ENCODE data around the gene F13B. TPM values are rescaled to one million over a fixed set of nuclear protein-coding genes. Genes with fewer than 3 reads are reported as not detected.
"Not testable (repeated sequence)": the region's sequence is repeated elsewhere in the genome, so short reads cannot be mapped to it uniquely, and the experiment has no call there.

F13B gene
- total RNA-seq, 4 donors from 2014 or later, result not detected

DNA sequence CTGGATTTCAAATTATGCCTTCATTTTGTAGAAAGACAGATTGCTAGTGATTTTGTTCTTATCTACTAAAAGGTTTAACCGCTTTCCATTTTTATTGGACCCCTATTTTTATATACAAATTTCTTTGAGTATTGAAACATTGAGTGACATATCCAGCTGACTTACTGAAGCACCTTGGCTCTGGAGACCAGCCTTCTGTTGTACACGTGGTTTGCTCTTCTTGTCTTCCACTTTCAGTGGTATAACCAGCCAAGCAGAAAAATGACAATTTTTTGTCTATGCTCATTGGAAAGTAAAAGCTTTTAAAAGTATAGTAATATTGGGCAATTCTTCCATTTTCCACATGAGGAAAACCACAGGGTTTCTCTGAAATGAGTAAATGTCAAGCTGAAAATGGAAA is 4.4 kb downstream of the F13B start:
- intact Hi-C loops (cut with DNase I), result no loop called here
- no peak overlapping the region for H3K4me3 ChIP-seq
- H3K36me3 ChIP-seq, result no peaks in the 10 kb centered on the region
- no peaks in the 10 kb centered on the region for H3K9me3 ChIP-seq
- no peaks in the 10 kb centered on the region for H3K4me1 ChIP-seq
- WGBS, 2 donors, result 53 to 58% methylated on average over 2 of the region's 2 CpGs
- no peak for DNase-seq
- no peaks in the 10 kb centered on the region for H3K27me3 ChIP-seq
- H3K27ac ChIP-seq, result no peak overlapping the region
- TF ChIP-seq, protein P1, sequence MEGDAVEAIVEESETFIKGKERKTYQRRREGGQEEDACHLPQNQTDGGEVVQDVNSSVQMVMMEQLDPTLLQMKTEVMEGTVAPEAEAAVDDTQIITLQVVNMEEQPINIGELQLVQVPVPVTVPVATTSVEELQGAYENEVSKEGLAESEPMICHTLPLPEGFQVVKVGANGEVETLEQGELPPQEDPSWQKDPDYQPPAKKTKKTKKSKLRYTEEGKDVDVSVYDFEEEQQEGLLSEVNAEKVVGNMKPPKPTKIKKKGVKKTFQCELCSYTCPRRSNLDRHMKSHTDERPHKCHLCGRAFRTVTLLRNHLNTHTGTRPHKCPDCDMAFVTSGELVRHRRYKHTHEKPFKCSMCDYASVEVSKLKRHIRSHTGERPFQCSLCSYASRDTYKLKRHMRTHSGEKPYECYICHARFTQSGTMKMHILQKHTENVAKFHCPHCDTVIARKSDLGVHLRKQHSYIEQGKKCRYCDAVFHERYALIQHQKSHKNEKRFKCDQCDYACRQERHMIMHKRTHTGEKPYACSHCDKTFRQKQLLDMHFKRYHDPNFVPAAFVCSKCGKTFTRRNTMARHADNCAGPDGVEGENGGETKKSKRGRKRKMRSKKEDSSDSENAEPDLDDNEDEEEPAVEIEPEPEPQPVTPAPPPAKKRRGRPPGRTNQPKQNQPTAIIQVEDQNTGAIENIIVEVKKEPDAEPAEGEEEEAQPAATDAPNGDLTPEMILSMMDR (IDR thresholded peaks at IDR 0.05), result no peak
- no peak for TF ChIP-seq POLR2A (IDR thresholded peaks at IDR 0.05)

DNA sequence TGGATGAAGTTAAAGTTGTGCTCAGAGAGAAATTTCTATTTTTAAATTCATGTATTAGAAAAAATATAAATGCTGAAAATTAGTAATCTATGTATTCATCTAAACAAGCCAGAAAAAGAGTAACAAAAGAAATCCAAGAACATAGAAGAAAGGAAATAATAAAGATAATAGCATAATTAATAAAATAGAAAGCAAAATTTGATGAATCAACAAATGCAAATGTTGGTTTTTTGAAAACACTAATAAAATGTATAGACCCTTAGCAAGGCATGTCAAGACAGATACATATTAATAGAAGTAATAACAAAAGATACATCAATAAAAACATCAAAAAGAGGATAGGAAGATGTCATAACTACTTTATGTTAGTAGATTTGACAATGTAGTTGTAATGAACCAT is 18.0 kb downstream of the F13B start:
- H3K9me3 ChIP-seq, result no peaks in the 10 kb centered on the region
- no peak for DNase-seq
- no peak overlapping the region for H3K4me3 ChIP-seq
- H3K4me1 ChIP-seq, result no peaks in the 10 kb centered on the region
- TF ChIP-seq, protein P1 (IDR thresholded peaks at IDR 0.05), result no peak
- no peak for TF ChIP-seq POLR2A (IDR thresholded peaks at IDR 0.05)
- no peaks in the 10 kb centered on the region for H3K36me3 ChIP-seq
- no peaks in the 10 kb centered on the region for H3K27me3 ChIP-seq
- no peak overlapping the region for H3K27ac ChIP-seq
- intact Hi-C loops (cut with DNase I), result no loop called here

DNA sequence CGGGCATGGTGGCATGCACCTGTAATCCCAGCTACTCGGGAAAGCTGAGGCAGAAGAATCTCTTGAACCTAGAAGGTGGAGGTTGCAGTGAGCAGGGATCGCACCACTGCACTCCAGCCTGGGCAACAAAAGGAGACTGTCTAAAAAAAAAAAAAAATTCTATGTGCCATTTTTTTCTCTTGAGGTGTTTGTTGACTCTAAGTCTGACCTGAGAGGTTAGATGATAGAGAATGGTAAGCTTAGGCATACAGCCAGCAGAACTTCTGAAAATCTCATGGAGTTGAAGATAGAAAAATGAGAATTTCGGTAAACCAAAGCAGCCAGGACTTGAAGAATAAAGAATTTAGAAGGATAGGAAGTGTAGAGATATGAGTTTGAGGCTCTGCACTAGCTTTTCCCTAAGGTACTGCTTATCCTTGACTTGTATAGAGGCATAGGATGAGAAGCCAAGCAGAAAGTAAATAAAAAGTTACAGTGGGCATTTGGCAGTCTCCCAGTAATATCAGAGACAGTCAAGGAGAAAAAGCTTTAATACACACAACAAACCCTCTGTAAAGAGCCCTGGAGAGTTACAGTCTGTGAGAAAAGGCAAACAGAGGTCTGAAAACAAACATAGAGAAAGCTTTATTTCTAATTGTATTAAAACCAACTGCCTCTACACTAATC is 24.3 kb downstream of the F13B start:
- TF ChIP-seq, protein P1 (IDR thresholded peaks at IDR 0.05), result no peak
- TF ChIP-seq POLR2A (IDR thresholded peaks at IDR 0.05), result no peak
- 58 to 59% methylated on average over 4 of the region's 4 CpGs for WGBS, 2 donors
- H3K9me3 ChIP-seq, result no peaks in the 10 kb centered on the region
- intact Hi-C loops (cut with DNase I), result no loop called here
- no peaks in the 10 kb centered on the region for H3K36me3 ChIP-seq
- no peak overlapping the region for H3K27ac ChIP-seq
- no peaks in the 10 kb centered on the region for H3K27me3 ChIP-seq
- H3K4me3 ChIP-seq, result no peak overlapping the region
- no peaks in the 10 kb centered on the region for H3K4me1 ChIP-seq
- DNase-seq, result no peak

DNA sequence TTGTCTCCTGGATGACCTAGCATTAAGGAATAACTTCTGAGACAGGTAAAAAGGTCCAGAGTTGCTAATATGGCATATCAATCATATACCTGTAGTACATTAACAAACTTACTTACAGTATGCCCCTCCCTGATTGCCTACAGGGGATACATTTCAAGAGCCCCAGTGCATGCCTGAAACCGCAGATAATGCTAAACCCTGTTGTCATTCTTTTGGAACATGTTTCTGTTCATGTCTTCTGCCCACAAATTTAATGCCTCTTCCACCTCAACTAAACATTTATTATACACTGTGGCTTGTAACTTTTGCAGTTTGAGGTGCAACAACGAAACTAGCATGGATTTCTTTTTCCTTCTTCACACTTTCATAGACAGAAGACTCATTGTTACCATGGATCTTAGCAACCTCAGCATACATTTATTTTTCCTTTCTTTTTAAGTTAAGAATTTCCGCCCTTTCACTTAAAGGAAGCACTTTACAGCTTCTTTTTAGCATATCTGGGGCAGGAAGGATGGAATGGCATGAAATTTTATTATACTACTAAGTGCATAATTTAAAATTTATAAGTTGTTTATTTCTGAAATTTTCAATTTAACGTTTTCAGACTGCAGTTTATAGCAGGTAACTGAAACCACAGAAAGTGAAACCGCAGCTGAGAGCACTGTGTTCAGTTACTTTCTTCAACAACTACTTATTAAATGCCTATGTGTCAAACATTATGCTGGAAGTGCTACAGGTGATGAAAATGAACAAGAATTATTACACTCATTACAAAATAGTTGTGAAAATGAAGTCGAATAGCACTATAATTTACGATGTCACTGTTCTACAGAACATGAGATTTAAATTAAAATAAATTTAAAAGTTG is 25.3 kb downstream of the F13B start:
- no peaks in the 10 kb centered on the region for H3K36me3 ChIP-seq
- intact Hi-C loops (cut with DNase I), result no loop called here
- no peaks in the 10 kb centered on the region for H3K9me3 ChIP-seq
- 61 to 62% methylated on average over 7 of the region's 7 CpGs for WGBS, 2 donors
- H3K27me3 ChIP-seq, result no peaks in the 10 kb centered on the region
- no peak overlapping the region for H3K4me3 ChIP-seq
- TF ChIP-seq, protein P1 (IDR thresholded peaks at IDR 0.05), result no peak
- no peak for TF ChIP-seq POLR2A (IDR thresholded peaks at IDR 0.05)
- no peaks in the 10 kb centered on the region for H3K4me1 ChIP-seq
- H3K27ac ChIP-seq, result no peak overlapping the region
- DNase-seq, result no peak

DNA sequence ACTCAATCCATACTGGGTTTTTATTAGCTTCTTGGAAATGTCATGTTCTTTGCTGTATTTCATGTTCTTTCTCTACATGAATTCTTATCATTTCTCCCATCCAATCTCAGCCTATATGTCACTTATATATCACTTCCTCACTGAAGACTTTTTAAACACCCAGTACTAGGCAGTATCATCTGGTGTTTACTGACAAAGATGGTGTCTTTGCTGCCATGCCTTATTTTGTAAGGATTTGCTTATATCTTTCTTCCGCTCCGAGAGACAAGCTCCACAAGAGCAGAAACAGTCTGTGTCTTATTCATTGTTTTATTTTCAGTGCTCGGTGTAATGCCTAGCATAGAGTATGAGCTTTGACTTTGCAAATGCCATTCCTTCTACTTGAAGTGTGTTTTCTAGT is 30.2 kb downstream of the F13B start:
- Histone ChIP-seq H3K4me1 (no peaks in the 10 kb centered on the region), H3K36me3 (no peaks in the 10 kb centered on the region), H3K4me3 (no peak overlapping the region), H3K27me3 (no peaks in the 10 kb centered on the region), H3K9me3 (no peaks in the 10 kb centered on the region), H3K27ac (no peak overlapping the region)
- 90 to 91% methylated on average over 3 of the region's 3 CpGs for WGBS, 2 donors
- intact Hi-C loops (cut with DNase I), result no loop called here
- TF ChIP-seq, protein P1 (IDR thresholded peaks at IDR 0.05), result no peak
- TF ChIP-seq POLR2A (IDR thresholded peaks at IDR 0.05), result no peak
- DNase-seq, result no peak

DNA sequence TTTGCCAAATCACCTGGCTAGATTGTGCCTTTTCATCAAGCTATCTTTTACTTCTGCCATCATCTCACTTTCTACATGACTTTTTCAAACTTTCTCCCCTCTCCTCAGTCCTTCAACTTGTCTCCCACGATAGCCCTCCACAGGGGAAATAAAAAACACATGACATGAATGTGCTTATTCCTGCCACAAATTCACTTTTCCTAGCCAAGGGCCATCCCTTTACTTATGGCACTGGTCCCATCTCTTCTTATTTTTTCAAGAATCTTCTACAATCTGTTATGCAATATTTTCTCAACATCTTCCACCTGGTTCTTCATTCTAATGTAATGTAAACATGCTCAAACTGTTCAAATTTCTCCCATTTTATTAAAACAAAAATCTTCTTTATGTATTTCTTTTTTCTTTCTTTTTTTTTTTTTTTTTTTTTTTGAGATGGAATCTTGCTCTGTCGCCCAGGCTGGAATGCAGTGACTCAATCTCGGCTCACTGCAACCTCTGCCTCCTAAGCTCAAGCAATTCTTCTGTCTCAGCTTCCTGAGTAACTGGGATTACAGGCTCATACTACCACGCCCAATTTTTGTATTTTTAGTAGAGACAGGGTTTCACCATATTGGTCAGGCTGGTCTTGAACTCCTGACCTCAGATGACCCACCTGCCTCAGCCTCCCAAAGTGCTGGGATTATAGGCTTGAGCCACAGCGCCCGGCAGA is 32.3 kb downstream of the F13B start:
- intact Hi-C loops (cut with DNase I); DNase-seq; H3K27me3 ChIP-seq; H3K4me1 ChIP-seq; H3K4me3 ChIP-seq; H3K9me3 ChIP-seq; H3K27ac ChIP-seq; H3K36me3 ChIP-seq: not testable (repeated sequence)
- 56 to 58% methylated on average over 4 to 6 of the region's 6 CpGs for WGBS, 2 donors

All from esophagus squamous epithelium (tissue), 5 donors.